GM20000 (cell line): Measurements from ENCODE around the gene UBE2R2.
"Not testable (repeated sequence)": the region's sequence is repeated elsewhere in the genome, so short reads cannot be mapped to it uniquely, and the experiment has no call there.

Experiments used
- DNase-seq: peaks from one replicate; pipeline ENCODE4 v3.0.0; 2012; ENCODE audit warnings: low spot score
- TF ChIP-seq, protein P1 (sequence below): IDR thresholded peaks from 2 replicates; pipeline ENCODE4 v1.5.1; 2012; ENCODE audit warnings: mild to moderate bottlenecking, control low read depth; ENCODE audit errors: extremely low read depth, missing control alignments

Gene UBE2R2

GRCh38 chr9:33795281-33795680 lies 21.7 kb upstream of the UBE2R2 start, which contains the start of gene PRSS3:
TSS of gene PRSS3 (plus strand) at chr9:33795561. CDS start at chr9:33795574, 13 bp downstream.
- DNase-seq = no peak
- TF ChIP-seq, protein P1, sequence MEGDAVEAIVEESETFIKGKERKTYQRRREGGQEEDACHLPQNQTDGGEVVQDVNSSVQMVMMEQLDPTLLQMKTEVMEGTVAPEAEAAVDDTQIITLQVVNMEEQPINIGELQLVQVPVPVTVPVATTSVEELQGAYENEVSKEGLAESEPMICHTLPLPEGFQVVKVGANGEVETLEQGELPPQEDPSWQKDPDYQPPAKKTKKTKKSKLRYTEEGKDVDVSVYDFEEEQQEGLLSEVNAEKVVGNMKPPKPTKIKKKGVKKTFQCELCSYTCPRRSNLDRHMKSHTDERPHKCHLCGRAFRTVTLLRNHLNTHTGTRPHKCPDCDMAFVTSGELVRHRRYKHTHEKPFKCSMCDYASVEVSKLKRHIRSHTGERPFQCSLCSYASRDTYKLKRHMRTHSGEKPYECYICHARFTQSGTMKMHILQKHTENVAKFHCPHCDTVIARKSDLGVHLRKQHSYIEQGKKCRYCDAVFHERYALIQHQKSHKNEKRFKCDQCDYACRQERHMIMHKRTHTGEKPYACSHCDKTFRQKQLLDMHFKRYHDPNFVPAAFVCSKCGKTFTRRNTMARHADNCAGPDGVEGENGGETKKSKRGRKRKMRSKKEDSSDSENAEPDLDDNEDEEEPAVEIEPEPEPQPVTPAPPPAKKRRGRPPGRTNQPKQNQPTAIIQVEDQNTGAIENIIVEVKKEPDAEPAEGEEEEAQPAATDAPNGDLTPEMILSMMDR = no peak

- TF ChIP-seq, protein P1 = no peak
- no peak for DNase-seq
Observed at GRCh38 chr9:33795819-33796218, 21.1 kb upstream of the UBE2R2 start.

DNA sequence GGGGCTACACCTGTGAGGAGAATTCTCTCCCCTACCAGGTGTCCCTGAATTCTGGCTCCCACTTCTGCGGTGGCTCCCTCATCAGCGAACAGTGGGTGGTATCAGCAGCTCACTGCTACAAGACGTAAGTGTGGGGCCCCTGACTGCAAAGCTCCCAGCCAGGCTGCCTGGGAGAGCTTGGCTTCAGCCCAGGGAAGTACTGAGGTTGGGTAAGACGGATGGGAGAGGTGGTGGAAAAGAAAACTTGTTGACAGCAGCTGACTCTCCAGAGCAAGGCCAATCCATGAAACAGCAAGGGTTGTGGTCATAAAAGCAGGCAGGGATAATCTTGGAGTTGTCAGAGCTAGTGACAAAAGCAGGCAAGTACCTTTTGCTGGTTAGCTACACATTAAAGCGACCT lies 20.3 kb upstream of the UBE2R2 start:
- not testable (repeated sequence) for DNase-seq

- DNase-seq = no peak
- TF ChIP-seq, protein P1 = no peak
Observed at GRCh38 chr9:33797837-33798236, 19.1 kb upstream of the UBE2R2 start.

DNA sequence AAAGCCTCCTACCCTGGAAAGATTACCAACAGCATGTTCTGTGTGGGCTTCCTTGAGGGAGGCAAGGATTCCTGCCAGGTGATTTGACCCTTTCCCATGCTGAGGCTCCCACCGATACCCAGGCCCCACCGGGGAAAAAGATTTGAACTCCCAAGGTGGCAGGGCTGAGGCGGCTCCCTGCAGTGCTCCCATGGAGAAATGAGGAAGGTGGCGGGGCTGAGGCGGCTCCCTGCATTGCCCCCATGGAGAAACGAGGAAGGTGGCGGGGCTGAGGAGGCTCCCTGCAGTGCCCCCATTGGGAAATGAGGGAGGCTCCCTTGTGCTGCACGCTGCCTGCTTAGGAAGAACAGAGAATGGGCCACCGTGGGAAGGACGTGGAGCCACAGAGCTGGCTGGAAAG lies 18.4 kb upstream of the UBE2R2 start:
- DNase-seq = no peak

GRCh38 chr9:33799928-33800704 lies 16.8 kb upstream of the UBE2R2 start:
- DNase-seq = no peak
- TF ChIP-seq, protein P1 = no peak

More for the DNA sequence above, 18.4 kb upstream of the UBE2R2 start:
- TF ChIP-seq, protein P1 = no peak

DNA sequence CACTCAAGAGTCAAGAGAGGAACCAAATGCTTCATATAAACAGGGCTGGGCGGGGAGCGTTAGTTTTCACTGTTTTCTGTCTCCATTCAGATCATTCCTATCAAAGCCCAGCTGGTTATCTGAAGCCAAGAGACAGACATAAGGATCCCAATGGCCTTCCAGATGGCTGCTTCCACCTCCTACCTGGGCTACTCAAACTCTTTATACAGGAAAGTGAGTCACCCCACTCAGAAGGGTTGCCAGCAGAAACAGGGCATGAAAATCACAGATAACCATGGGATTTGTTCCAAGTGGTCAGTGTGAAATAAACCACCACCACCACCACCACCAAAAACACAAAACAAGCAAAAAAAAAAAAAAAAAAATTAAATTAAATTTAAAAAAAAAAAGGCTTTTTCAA lies 16.1 kb upstream of the UBE2R2 start:
- TF ChIP-seq, protein P1 = no peak
- DNase-seq = no peak

GRCh38 chr9:33801943-33802500 lies 14.9 kb upstream of the UBE2R2 start:
- DNase-seq = not testable (repeated sequence)

DNA sequence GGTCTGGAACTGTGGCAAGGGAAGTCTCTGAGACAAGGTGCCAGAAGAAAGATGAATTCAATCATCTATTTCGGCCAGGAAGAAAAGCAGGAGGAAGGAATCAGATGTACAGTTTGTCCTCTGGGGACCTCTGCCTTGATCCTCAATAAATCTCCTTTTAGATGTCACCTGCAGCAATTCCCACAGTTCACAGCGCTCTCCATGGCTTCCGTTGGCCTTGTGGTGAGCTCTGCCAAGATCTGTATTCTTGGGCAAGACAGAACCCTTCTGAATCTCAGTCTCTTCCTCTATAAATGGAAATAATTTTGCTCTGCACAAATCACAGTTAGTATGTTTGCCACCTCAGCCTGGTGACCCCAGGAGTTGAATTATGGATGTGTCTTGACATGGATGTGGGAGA lies 12.8 kb upstream of the UBE2R2 start:
- not testable (repeated sequence) for DNase-seq

DNA sequence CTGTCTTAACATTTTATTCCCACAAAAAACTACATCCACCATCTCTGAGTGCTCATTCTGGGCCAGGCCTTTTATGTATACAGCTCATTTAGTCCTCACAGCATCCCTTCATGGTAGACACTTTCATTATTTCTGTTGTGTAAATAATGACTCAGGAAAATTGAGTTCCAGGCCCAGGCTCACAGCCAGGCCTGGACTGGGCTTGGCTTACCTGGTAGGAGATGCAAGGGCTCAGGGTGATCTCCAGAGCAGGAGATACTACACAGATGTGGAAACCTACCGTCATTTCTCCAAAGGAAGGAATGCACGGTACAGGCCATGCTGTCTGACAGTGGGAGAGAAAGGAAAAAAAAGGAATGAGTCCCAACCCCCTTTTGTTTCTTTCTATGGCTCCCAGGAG lies 9.8 kb upstream of the UBE2R2 start:
- not testable (repeated sequence) for DNase-seq

- not testable (repeated sequence) for DNase-seq
Observed at GRCh38 chr9:33808979-33809322, 8.0 kb upstream of the UBE2R2 start.
